ENCODE data around the gene STXBP6.

Gene STXBP6

GRCh38 chr14:25090256-25090655, 40.3 kb upstream of the STXBP6 start:
- no peak for TF ChIP-seq CTCF (IDR thresholded peaks at IDR 0.05; ENCODE audit: low read depth, low read length)
- in situ Hi-C loops (cut with HindIII; ENCODE audit: low sequenced_read_pairs), result no loop called here

GRCh38 chr14:25089496-25089895, 39.5 kb upstream of the STXBP6 start:
- no peak for DNase-seq (ENCODE audit: low read depth, low spot score)
- in situ Hi-C loops (cut with HindIII; ENCODE audit: low sequenced_read_pairs), result no loop called here
- no peak for TF ChIP-seq CTCF (IDR thresholded peaks at IDR 0.05; ENCODE audit: low read depth, low read length)

More at GRCh38 chr14:25090256-25090655, 40.3 kb upstream of the STXBP6 start:
- no peak for DNase-seq (ENCODE audit: low read depth, low spot score)
- H3K4me3 ChIP-seq (ENCODE audit: low read depth, low read length), result no peak overlapping the region

GRCh38 chr14:25086821-25087396, 37.0 kb upstream of the STXBP6 start:
- in situ Hi-C loops (cut with HindIII; ENCODE audit: low sequenced_read_pairs), result no loop called here
- no peak for DNase-seq (ENCODE audit: low read depth, low spot score)
- no peak overlapping the region for H3K4me3 ChIP-seq (ENCODE audit: low read depth, low read length)
- TF ChIP-seq CTCF (IDR thresholded peaks at IDR 0.05; ENCODE audit: low read depth, low read length), result no peak

More at GRCh38 chr14:25089496-25089895, 39.5 kb upstream of the STXBP6 start:
- H3K4me3 ChIP-seq (ENCODE audit: low read depth, low read length), result no peak overlapping the region

- in situ Hi-C loops (cut with HindIII; ENCODE audit: low sequenced_read_pairs), result no loop called here
- TF ChIP-seq CTCF (IDR thresholded peaks at IDR 0.05; ENCODE audit: low read depth, low read length), result no peak
- no peak overlapping the region for H3K4me3 ChIP-seq (ENCODE audit: low read depth, low read length)
- DNase-seq (ENCODE audit: low read depth, low spot score), result no peak
Observed at GRCh38 chr14:25086081-25086480, 36.1 kb upstream of the STXBP6 start.

- DNase-seq (ENCODE audit: low read depth, low spot score), result no peak
- in situ Hi-C loops (cut with HindIII; ENCODE audit: low sequenced_read_pairs), result no loop called here
- no peak for TF ChIP-seq CTCF (IDR thresholded peaks at IDR 0.05; ENCODE audit: low read depth, low read length)
- no peak overlapping the region for H3K4me3 ChIP-seq (ENCODE audit: low read depth, low read length)
Observed at GRCh38 chr14:25080682-25081081, 30.7 kb upstream of the STXBP6 start.

- TF ChIP-seq CTCF (IDR thresholded peaks at IDR 0.05; ENCODE audit: low read depth, low read length), result no peak
- H3K4me3 ChIP-seq (ENCODE audit: low read depth, low read length), result no peak overlapping the region
- in situ Hi-C loops (cut with HindIII; ENCODE audit: low sequenced_read_pairs), result no loop called here
- no peak for DNase-seq (ENCODE audit: low read depth, low spot score)
Observed at GRCh38 chr14:25079311-25079710, 29.4 kb upstream of the STXBP6 start.

Measured in astrocyte of the spinal cord (primary cell).